PC-9 (cell line): ENCODE results near the gene DNAJC17.

Source experiments
- EZH2 ChIP-seq: fragments of 200-600 bp; sonication (generic); IDR thresholded peaks from 2 replicates; pipeline ENCODE4 v1.8.0; 2017; ENCODE audit warnings: antibody characterized with exemption, low read depth
- TF ChIP-seq, protein P1 (sequence below): fragments of 200-600 bp; sonication (generic); conservative IDR thresholded peaks from 2 replicates; pipeline ENCODE4 v1.6.1; 2017; ENCODE audit warnings: mixed run types, antibody characterized with exemption, mild to moderate bottlenecking, moderate library complexity

DNA sequence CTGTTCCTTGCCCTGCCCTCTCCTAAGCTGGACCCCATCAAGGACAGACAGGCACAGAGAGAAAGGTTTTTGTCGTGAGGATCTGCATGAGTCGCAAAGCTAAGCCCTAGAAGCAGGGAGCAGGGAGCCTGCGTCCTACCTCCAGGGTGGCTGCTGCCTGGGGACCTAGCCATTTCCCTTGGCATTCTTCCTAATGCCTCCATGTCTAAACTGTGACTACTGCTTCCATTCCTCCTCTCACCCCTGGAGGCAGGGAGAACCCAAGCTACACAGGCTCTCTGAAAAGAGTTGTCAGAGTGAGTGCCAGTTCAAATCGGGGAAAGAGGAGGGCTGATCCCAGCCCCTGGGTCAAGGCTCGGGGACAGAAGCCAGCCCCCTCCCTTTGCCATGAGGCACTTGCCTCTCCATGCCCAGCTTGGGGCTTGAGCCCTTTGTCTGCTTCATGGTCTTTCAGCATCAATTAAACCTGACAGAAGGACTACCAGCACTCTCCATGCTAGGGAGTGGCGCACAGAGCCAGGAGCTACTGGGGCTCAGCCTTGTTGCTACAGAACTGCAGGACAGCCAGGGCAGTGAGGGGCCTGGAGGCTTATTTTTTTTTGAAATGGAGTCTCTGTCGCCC, 41.0 kb downstream of the DNAJC17 start:
- TF ChIP-seq, protein P1, sequence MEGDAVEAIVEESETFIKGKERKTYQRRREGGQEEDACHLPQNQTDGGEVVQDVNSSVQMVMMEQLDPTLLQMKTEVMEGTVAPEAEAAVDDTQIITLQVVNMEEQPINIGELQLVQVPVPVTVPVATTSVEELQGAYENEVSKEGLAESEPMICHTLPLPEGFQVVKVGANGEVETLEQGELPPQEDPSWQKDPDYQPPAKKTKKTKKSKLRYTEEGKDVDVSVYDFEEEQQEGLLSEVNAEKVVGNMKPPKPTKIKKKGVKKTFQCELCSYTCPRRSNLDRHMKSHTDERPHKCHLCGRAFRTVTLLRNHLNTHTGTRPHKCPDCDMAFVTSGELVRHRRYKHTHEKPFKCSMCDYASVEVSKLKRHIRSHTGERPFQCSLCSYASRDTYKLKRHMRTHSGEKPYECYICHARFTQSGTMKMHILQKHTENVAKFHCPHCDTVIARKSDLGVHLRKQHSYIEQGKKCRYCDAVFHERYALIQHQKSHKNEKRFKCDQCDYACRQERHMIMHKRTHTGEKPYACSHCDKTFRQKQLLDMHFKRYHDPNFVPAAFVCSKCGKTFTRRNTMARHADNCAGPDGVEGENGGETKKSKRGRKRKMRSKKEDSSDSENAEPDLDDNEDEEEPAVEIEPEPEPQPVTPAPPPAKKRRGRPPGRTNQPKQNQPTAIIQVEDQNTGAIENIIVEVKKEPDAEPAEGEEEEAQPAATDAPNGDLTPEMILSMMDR: no peak
- TF ChIP-seq EZH2: no peak
